HG03159 (cell line): ENCODE measurements around the gene FCAMR.
A peak's percentile ranks its signal among the peaks of the same experiment; 100 is the strongest.
"Not testable (repeated sequence)": the region's sequence is repeated elsewhere in the genome, so short reads cannot be mapped to it uniquely, and the experiment has no call there.

ENCODE experiments used
- ATAC-seq: cut with Tn5 transposase; IDR thresholded peaks from one replicate; pipeline ENCODE4 v1.9.1; 2021; ENCODE audit warnings: mild to moderate bottlenecking, moderate library complexity; ENCODE audit not compliant: unreplicated experiment

The FCAMR gene

GRCh38 chr1:206937425-206937824, 32.8 kb downstream of the FCAMR start:
- no peak for ATAC-seq

GRCh38 chr1:206935491-206936067, 34.7 kb downstream of the FCAMR start:
- no peak for ATAC-seq

- ATAC-seq = no peak
These were observed 36.8 kb downstream of the FCAMR start for GRCh38 chr1:206933333-206933945.

GRCh38 chr1:206932177-206932576, 38.1 kb downstream of the FCAMR start:
- no peak for ATAC-seq

GRCh38 chr1:206931709-206932108, 38.6 kb downstream of the FCAMR start:
- no peak for ATAC-seq

GRCh38 chr1:206930210-206930798, 40.0 kb downstream of the FCAMR start:
- ATAC-seq = peak; percentile 63

GRCh38 chr1:206929524-206929923, 40.7 kb downstream of the FCAMR start:
- ATAC-seq = no peak

- no peak for ATAC-seq
These were observed 44.0 kb downstream of the FCAMR start for GRCh38 chr1:206926286-206926685.

GRCh38 chr1:206925106-206925736, 45.0 kb downstream of the FCAMR start:
- ATAC-seq = peak; percentile 63

GRCh38 chr1:206924592-206925105, 45.6 kb downstream of the FCAMR start:
- peak; percentile 13 for ATAC-seq

- ATAC-seq = not testable (repeated sequence)
These were observed 46.2 kb downstream of the FCAMR start for GRCh38 chr1:206923961-206924557.

- ATAC-seq = peak; percentile 43
These were observed 47.0 kb downstream of the FCAMR start for GRCh38 chr1:206923009-206923960.

GRCh38 chr1:206922524-206922923, 47.7 kb downstream of the FCAMR start:
- no peak for ATAC-seq

- ATAC-seq = no peak
These were observed 48.4 kb downstream of the FCAMR start, which contains the start of gene FCMR for GRCh38 chr1:206921772-206922265. Gene FCMR (minus strand): TSS chr1:206921941. CDS start chr1:206921854, 87 bp downstream.

GRCh38 chr1:206918076-206918475, 52.2 kb downstream of the FCAMR start:
- no peak for ATAC-seq

- ATAC-seq = no peak
These were observed 54.1 kb downstream of the FCAMR start for GRCh38 chr1:206916000-206916709.

- no peak for ATAC-seq
These were observed 55.1 kb downstream of the FCAMR start for GRCh38 chr1:206915030-206915735.

GRCh38 chr1:206913766-206914537, 56.3 kb downstream of the FCAMR start:
- no peak for ATAC-seq
